Mesodermal cell (in vitro differentiated cells): ENCODE measurements around the gene DNA2.

Experiments
- H3K27ac ChIP-seq: 2 replicates; pipeline ENCODE4 v1.7.0; 2013; ENCODE audit warnings: mild to moderate bottlenecking, low read depth, low read length, moderate library complexity; ENCODE audit not compliant: severe bottlenecking
- H3K36me3 ChIP-seq: 2 replicates; pipeline ENCODE4 v1.7.1; 2013; ENCODE audit warnings: mild to moderate bottlenecking, low read length, moderate library complexity; ENCODE audit not compliant: control insufficient read depth, insufficient read depth
- H3K4me1 ChIP-seq: one replicate; pipeline ENCODE4 v1.7.1; 2013; ENCODE audit warnings: mild to moderate bottlenecking, low read length; ENCODE audit not compliant: insufficient read depth, control insufficient read depth, poor library complexity, severe bottlenecking
- H3K4me3 ChIP-seq: 2 replicates; pipeline ENCODE4 v1.7.0; 2013; ENCODE audit warnings: low read length, control low read depth, mild to moderate bottlenecking; ENCODE audit not compliant: insufficient read depth, poor library complexity, severe bottlenecking; ENCODE audit errors: extremely low read depth
- H3K9me3 ChIP-seq: 2 replicates; pipeline ENCODE4 v1.7.1; 2013; ENCODE audit warnings: mild to moderate bottlenecking, low read length, moderate library complexity; ENCODE audit not compliant: control insufficient read depth
- WGBS, 2 experiments: methylation state at CpG; one replicate each; pipeline ENCODE4 v1.1.5; 2013; ENCODE audit warnings: missing lambda C conversion rate in 2 of 2; ENCODE audit not compliant: insufficient coverage in 2 of 2; 5-methylcytosine and 5-hydroxymethylcytosine counted together

DNA2 gene

GRCh38 chr10:68406815-68407548 lies 64.8 kb downstream of the DNA2 start, which contains the start of gene RUFY2:
Gene RUFY2, minus strand, starts transcription at chr10:68407277. Its CDS starts 88 bp downstream, at chr10:68407189.
- H3K9me3 ChIP-seq: no peaks in the 10 kb centered on the region
- peak within 1 kb of the TSS; percentile 94 for H3K27ac ChIP-seq
- peaks cover 6% of the 10 kb centered on the region for H3K36me3 ChIP-seq
- H3K4me3 ChIP-seq: peak within 1 kb of the TSS; percentile 99
- H3K4me1 ChIP-seq: no peaks in the 10 kb centered on the region
- WGBS, 2 experiments: 0% methylated on average over 55 to 58 of the region's 79 CpGs

- peak overlapping the region; percentile 94 for H3K27ac ChIP-seq
- peak overlapping the region; percentile 99 for H3K4me3 ChIP-seq
- WGBS, 2 experiments: 1 to 5% methylated on average over 28 to 35 of the region's 38 CpGs
- no peaks in the 10 kb centered on the region for H3K9me3 ChIP-seq
- H3K36me3 ChIP-seq: peaks cover 13% of the 10 kb centered on the region
- no peaks in the 10 kb centered on the region for H3K4me1 ChIP-seq
Measured at GRCh38 chr10:68406111-68406814, 65.5 kb downstream of the DNA2 start.

DNA sequence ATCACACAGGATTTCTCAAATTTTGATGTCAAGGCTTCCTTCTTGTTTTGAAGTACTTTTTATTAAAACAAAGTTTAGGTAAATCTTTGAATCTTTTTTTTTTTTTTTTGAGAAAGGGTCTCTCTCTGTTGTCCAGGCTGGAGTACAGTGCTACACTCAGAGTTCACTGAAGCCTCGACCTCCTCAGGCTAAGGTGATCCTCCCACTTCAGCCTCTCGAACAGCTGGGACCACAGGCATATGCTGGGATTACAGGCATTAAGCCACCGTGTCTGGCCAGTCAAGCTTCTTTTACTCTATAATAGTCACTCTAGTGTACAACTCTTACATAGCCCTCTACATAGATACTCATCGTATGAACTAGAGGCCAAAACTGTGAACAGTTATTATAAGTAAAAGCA lies 68.1 kb downstream of the DNA2 start:
- WGBS, 2 experiments: 90 to 93% methylated on average over 2 to 3 of the region's 4 CpGs
- no peaks in the 10 kb centered on the region for H3K4me1 ChIP-seq
- H3K27ac ChIP-seq: no peak overlapping the region
- no peak overlapping the region for H3K4me3 ChIP-seq
- no peaks in the 10 kb centered on the region for H3K9me3 ChIP-seq
- H3K36me3 ChIP-seq: peaks cover 29% of the 10 kb centered on the region

DNA sequence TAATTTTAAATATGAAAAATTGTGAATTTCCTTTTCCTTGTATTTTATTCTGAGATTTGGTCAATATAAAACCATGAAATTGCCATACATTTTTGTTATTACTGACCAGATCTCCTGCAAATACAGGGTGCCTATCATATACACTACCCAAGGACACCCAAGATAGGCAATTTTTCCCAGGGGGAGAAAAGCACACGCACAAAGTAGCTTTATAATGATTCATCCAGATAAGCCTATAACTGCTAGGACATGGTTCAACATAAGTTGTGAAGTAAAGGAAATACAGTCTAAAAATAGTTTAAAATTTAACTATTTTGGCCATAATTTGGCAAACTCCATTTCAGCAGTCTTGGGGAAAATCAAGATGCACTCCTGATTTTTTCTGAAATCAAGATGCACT lies 69.5 kb downstream of the DNA2 start:
- no peaks in the 10 kb centered on the region for H3K4me1 ChIP-seq
- H3K9me3 ChIP-seq: no peaks in the 10 kb centered on the region
- peaks cover 40% of the 10 kb centered on the region for H3K36me3 ChIP-seq
- H3K4me3 ChIP-seq: no peak overlapping the region
- no CpG with 5 or more reads among the region's 1 CpG for WGBS, 2 experiments
- H3K27ac ChIP-seq: no peak overlapping the region

- Histone ChIP-seq H3K4me1 (no peaks in the 10 kb centered on the region), H3K36me3 (peaks cover 79% of the 10 kb centered on the region), H3K9me3 (no peaks in the 10 kb centered on the region), H3K4me3 (no peak overlapping the region), H3K27ac (no peak overlapping the region)
- WGBS, 2 experiments: no CpG with 5 or more reads among the region's 1 CpG
Measured at GRCh38 chr10:68397005-68397404, 74.8 kb downstream of the DNA2 start.

DNA sequence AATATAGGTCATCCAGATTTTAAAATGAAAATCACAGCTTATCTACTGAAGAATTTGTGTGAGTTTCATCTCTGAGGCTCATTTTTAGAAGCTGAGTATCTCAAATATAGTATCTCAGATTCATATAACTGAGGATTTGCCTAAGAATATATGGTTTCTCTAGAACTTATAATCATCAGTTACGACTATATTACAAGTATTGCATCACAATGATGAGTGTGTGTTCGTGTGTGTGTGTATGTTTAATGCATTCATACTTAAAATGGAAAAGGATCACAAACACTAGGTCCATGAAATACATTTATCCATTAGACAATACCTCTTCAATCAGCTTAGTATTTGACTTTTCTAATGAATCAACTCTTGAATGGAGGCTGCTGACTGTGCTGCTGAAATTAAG lies 86.0 kb downstream of the DNA2 start:
- WGBS, 2 experiments: no CpG with 5 or more reads among the region's 2 CpGs
- Histone ChIP-seq H3K4me1 (no peaks in the 10 kb centered on the region), H3K4me3 (no peak overlapping the region), H3K27ac (no peak overlapping the region), H3K9me3 (no peaks in the 10 kb centered on the region), H3K36me3 (peaks cover 85% of the 10 kb centered on the region)

GRCh38 chr10:68371604-68372003 lies 100.2 kb downstream of the DNA2 start:
- H3K4me3 ChIP-seq: no peak overlapping the region
- WGBS, 2 experiments: no CpG with 5 or more reads among the region's 1 CpG
- no peak overlapping the region for H3K27ac ChIP-seq
- no peaks in the 10 kb centered on the region for H3K4me1 ChIP-seq
- peaks cover 12% of the 10 kb centered on the region for H3K9me3 ChIP-seq
- peaks cover 86% of the 10 kb centered on the region for H3K36me3 ChIP-seq

- H3K9me3 ChIP-seq: peaks cover 5% of the 10 kb centered on the region
- no peaks in the 10 kb centered on the region for H3K4me1 ChIP-seq
- H3K4me3 ChIP-seq: no peak overlapping the region
- no CpG with 5 or more reads among the region's 2 CpGs for WGBS, 2 experiments
- H3K36me3 ChIP-seq: peaks cover 78% of the 10 kb centered on the region
- no peak overlapping the region for H3K27ac ChIP-seq
Measured at GRCh38 chr10:68367121-68367520, 104.7 kb downstream of the DNA2 start.

DNA sequence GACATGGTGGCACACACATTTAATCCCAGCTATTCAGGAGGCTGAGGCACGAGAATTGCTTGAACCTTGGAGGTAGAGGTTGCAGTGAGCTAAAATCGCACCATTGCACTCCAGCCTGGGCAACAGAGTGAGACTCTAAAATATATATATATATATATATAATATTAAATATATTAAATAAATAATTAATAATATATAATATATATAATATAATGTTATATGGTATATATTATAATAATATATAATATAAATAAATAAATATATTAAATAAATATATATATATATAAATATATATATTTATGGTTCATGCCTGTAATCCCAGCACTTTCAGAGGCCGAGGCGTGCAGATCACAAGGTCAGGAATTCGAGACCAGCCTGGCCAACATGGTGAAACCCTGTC lies 105.2 kb downstream of the DNA2 start:
- no peak overlapping the region for H3K27ac ChIP-seq
- H3K9me3 ChIP-seq: no peaks in the 10 kb centered on the region

DNA sequence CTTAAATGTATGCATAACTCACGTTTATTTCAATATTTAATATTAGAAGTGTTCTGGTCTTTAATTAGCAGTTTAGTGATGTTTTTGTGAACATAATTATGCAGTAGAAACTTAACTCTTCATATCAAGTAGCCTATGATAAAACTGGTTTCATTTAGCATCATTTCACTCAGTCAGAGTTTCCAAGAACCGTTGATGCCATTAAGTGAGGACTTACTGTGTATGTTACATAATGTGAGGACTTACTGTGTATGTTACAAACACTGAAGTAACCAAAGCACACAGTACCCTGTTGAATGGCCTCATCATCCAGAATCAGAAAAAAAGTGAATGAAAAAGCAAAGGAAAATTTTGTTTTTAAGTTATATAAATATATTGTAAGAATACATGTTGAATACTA lies 106.2 kb downstream of the DNA2 start:
- Histone ChIP-seq H3K4me3 (no peak overlapping the region), H3K27ac (no peak overlapping the region), H3K9me3 (no peaks in the 10 kb centered on the region), H3K36me3 (peaks cover 79% of the 10 kb centered on the region), H3K4me1 (no peaks in the 10 kb centered on the region)
- WGBS, 2 experiments: no CpG with 5 or more reads among the region's 2 CpGs

More for the DNA sequence above, 105.2 kb downstream of the DNA2 start:
- 94 to 100% methylated on average over 1 to 2 of the region's 5 CpGs for WGBS, 2 experiments
- Histone ChIP-seq H3K36me3 (peaks cover 78% of the 10 kb centered on the region), H3K4me1 (no peaks in the 10 kb centered on the region), H3K4me3 (no peak overlapping the region)
